HG03095 (cell line): ENCODE results near the gene TNS1.
"Not testable (repeated sequence)": the region's sequence is repeated elsewhere in the genome, so short reads cannot be mapped to it uniquely, and the experiment has no call there.

Experiments used
- ATAC-seq: cut with Tn5 transposase; IDR thresholded peaks from one replicate; pipeline ENCODE4 v1.9.1; 2021; ENCODE audit warnings: moderate library complexity; ENCODE audit not compliant: unreplicated experiment

Gene TNS1

GRCh38 chr2:218030409-218031195, 27.8 kb upstream of the TNS1 start:
- no peak for ATAC-seq

DNA sequence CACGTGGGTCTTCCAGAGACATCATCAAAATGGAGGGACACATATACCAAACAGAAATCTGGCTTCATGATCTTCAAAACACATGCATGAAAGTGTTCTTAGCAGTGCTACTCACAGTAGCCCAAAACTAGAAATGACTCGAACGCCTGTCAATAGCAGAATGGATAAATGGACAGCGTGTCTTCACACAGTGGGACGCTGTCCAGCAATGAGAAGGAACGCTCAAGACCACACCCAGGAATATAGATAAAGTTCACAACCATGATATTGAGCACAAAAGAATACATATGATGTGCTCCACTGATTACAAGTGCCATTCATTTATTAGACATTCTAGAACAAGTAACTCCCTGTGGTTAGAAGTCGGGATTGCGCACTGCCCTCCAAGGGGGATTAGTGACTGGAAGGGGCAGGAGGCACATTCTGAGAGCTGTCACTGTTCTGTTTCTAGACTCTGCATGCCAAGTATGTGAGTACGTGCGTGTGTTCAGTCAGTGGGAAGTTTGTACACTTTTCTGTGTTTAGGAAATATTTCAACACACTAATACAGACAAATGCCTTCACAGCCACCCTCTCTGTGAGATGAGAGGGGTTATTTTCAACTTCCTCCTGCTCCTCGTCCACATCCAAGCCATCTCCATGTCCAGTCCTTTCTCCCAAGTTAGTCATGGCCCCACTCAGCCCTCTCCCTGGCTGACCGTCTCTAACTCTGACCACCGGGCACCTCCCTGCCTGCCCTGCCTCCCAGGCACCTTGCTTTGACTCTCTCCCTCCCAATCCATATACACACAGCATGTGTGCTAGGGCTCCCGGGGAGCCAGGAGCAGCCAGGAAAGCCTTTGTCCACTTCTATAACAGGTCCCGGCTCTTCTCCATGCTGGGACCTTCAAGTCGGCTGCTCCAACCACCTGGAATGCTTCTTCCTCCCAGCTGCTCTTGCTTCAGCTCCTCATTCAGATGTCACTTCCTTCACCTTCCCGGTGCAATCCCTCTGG, 26.9 kb upstream of the TNS1 start:
- no peak for ATAC-seq

GRCh38 chr2:218028562-218029348, 26.0 kb upstream of the TNS1 start:
- no peak for ATAC-seq

DNA sequence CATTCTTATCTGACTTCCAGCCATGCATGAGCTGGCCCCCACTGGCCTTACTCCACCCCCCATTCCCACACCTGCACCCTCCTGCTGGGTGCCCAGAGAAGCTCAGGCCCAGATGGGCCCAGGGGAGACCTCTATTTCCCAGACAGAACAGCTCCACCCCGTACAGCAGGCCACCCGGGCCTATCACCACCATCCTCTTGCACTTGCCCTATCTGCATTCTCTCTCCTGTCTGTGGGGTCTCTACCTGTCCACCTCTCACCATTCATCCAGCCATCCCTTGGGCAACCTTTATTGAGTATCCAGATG, 25.3 kb upstream of the TNS1 start:
- ATAC-seq, result no peak

GRCh38 chr2:218027426-218028188, 24.8 kb upstream of the TNS1 start:
- ATAC-seq, result no peak

- no peak for ATAC-seq
These were observed 24.1 kb upstream of the TNS1 start for GRCh38 chr2:218026676-218027425.

DNA sequence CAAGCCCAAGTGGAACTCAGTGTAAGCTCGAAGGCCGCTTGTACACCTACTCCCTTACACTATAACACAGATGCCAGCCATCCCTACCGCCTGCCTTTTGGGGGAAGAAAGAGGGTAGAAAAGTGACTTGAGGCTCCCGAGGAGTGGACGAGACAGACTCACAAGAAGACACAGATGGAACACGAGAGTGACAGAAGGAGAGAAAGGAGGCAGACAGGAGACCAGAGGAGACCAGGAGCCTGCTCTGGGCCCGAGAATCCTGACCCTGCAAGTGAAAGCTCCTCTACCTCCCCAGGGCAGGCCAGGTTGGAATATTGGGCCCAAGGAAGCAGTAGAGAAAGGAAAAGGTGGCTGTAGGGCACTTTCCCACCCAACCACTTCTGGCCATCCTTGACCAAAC, 23.4 kb upstream of the TNS1 start:
- ATAC-seq, result no peak

GRCh38 chr2:218024871-218025270, 22.1 kb upstream of the TNS1 start:
- ATAC-seq, result no peak

DNA sequence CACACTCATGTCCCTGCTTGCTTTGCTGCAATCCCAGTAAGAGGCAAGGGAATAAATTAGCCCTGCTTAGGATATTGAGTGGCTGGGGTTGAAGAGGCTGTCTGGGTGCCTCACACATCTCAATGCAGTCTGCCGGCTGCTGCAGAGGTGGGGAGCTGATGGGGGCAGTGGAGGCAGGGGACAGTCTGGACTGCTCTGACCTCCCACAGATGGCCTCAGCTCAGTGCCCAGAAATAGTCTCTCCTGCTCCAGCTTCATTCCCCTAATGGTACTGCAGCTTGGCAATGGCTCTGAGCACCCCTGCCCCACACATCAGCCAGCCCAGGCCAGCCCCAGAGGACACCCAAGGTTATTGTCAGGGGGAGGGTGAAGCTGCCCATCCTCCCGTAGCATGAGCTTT, 21.5 kb upstream of the TNS1 start:
- no peak for ATAC-seq

DNA sequence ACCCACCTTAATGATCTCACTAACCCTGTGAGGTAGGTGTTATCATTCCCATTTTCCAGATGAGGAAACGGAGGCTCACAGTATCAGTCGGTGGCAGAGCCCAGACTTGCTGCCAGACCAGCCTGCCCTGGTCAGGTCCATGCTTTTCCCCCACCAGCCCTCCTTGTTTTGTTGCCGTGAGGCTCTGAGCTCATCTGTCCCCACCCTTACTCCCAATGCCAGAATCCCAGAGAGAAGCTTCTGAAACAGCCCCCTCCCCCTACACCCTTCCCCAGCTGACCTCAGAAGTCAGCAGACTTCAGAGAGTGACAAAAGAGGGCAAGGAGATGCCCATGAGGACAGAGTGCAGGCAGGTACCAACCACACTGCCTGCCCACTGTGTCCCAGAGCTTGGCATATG, 20.8 kb upstream of the TNS1 start:
- ATAC-seq, result no peak

DNA sequence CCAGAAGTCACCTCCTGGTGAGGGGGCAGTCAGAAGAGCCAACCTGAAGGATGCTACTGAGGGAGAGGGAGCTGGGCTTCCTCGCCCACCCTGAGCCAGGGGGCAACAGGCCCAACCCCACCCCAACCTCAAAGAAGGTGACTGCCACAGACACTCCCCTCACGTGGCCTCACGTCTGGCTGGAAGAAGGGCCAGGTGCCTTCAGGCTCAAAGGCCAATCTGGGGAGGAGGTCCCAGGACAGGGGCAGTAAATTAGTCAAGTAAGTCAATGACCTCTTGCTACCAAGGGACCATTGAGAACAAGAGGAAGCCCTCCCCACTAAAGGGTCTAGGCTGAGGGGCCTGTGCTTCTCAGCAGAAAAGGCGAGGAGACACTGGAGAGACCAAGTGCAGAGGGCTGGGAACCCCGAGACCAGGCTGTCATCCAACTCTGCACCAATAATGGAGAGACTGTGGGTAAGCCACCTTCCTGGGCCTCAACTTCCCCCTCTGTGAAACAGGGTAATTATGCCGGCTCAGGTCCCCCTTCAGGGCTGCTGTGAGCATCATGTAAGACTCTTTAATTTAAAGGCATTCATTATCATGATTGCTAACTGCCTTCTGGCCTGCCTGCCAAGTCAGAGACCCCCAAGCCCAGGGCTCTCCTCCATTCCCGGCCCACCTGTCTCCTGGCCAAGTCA, 20.2 kb upstream of the TNS1 start:
- ATAC-seq, result no peak

DNA sequence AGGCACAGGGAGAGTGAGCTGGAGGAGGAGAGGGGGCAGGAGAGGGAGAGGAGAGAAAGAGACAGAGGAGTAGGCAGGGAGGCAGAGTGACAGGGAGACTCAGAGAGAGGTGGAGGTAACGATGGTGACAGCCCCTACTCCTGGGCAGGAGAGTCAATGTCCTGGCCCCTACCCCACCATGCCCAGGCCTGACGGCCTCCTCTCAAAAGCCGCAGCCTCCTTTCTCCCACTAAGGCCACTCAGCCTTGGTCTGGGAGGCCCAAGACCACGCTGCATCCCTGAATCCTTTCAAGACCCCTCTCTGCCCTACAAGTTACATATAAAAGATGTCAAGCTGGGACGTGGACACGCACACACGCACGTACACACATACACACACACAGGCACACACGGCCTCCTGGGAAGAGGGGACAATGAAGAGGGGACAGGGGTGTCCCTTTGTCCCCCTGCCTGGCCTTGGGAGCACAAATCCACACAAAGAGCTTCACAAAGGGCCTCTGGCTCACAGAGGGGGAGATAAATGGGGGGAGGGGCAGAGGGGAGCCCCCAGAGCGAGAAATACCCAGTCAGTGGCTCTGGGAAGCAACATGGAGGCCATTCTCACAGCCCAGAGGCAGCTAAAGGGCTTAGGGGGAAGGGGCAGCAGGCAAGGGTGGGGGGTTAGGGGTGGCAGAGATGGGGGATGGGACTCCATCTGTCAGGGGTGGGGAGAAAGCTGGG, 19.5 kb upstream of the TNS1 start:
- no peak for ATAC-seq

GRCh38 chr2:218021536-218022071, 18.8 kb upstream of the TNS1 start:
- no peak for ATAC-seq

- ATAC-seq, result no peak
These were observed 18.3 kb upstream of the TNS1 start for GRCh38 chr2:218020966-218021535.

DNA sequence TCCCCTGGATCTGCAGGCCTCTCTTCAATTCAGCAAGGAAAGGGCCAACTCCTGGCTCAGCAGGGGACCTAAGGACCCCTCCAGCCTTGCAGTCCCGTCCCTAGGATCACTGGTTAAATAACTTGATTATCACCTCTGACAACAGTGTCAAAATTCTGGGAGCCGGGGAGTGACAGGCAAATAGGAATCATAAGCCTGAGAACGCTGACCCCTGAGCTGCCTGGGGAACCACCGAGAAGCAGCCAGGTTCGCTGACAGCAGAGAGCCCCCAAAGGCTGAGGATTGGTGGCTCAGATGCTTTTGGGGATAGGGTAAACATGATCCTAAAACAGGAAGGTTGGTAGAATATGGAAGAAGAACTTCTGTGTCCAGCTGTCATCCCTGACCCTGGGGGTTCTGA, 17.5 kb upstream of the TNS1 start:
- no peak for ATAC-seq

DNA sequence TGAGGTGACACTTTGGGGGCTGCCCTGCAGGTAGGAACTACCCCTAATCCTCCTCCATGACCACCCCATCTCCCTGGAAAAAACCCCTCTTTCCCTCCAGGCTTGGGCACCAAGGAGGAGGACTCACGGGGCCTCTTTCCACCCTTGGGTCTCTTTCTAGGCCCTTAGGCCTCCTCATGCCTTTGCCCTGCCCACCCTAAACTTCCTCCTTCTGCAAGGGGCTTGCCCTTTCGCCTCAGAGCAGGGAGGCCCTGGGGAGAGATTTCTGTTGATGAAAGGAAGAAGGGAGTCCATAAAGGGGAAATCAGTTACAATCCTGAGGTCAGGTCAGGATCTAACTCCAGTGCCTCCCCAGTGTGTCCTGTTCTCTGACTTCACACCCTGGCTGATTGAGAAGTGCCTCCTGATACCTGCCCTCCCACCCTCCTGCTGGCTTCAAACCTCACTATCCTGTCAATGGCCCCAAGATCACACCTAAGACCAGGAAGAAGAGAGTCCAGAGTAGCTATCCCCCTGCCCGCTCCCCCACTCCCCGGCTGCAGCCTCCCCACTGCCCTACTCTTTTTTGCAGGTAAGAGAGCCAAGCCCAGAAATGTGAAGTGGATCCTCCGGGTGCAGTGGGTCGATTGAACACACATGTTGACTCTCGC, 16.7 kb upstream of the TNS1 start:
- ATAC-seq, result no peak

- not testable (repeated sequence) for ATAC-seq
These were observed 16.0 kb upstream of the TNS1 start for GRCh38 chr2:218018842-218019125.
